Inflammatory macrophage treated with lipopolysaccharide for 1 hour (primary cell): ENCODE results near the gene DKK3.

Experiments
- DNase-seq, 2 donors: peaks; one replicate each; pipeline ENCODE4 v3.0.0-alpha.2; 2020 to 2022

DKK3 gene

DNA sequence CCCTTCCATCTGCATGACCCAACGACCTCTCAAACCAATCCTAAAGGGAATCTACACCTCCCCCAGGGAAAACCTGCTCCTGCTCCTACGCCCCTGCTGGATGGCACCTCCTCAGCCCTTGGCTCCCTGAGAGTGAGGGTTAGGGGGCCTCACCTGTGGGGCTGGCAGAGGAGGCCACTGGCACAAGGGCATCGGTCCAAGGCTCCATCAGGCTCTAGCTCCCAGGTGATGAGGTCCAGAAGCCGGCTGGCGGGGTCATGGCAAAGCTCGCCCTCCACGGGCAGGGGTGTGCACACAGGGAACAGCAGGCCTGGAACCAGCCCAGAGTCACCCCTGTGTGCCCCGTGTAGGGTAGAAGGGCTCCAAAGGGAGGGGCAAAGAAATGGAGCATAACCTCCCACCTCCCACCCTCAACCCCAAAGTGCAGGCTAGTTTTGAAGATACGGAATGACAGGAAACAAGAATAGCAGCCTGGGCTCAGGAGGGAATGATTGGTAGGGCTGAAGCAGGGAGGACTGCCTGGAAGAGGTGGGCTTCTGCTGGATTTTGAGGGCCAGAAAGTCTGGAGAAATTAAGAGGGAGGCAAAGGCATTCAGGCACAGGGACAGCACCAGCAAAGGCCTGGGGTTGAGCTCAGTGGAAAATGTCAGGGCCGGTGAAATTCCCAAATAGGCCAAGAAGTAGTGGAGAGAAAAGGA lies 42.6 kb downstream of the DKK3 start:
- DNase-seq, result no peak

- DNase-seq, result no peak
Observed at GRCh38 chr11:11965192-11965591, 43.2 kb downstream of the DKK3 start.

- no peak for DNase-seq
Observed at GRCh38 chr11:11964774-11965150, 43.7 kb downstream of the DKK3 start.

- DNase-seq, result no peak
Observed at GRCh38 chr11:11963842-11964773, 44.3 kb downstream of the DKK3 start.

DNA sequence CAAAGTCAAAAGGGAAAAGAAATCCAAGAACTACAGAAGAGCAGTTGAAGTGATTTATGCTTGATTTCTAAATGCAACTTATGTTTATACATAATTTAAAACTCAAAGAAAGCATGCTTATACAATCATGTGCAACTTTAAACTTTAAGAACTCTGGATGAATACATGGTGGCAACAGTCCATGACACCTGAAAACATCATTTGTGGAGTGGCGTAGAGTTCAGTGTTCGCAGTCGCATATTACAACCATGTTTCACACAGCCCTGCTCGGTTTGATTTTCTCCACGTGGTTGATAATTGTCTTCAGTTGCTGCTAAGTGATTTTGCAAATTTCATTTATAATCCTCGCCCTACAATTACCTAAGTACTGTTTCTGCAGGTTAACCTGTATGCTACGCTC lies 45.4 kb downstream of the DKK3 start:
- no peak for DNase-seq

- no peak for DNase-seq
Observed at GRCh38 chr11:11961399-11962028, 46.9 kb downstream of the DKK3 start.

DNA sequence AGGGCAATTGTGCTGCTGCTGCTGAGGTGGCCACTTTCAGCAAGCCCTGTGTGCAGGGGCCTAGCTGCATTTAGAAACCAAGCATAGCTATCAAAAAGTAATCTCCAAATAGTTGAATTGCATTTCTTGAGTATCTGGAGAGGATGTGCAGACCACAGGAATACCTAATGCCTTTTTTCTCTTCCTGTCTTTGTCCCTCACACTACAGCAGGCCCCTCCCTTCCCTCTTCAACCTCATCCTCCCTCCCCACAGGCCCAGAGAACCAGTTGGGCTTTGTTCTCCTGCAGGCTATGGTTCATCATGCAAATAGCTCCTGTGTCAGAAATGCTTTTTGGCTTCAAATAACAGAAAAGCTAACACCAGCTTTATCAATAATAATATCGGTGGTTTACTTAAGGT lies 47.7 kb downstream of the DKK3 start:
- DNase-seq, result no peak

- DNase-seq, result no peak
Observed at GRCh38 chr11:11959601-11960000, 48.8 kb downstream of the DKK3 start.

DNA sequence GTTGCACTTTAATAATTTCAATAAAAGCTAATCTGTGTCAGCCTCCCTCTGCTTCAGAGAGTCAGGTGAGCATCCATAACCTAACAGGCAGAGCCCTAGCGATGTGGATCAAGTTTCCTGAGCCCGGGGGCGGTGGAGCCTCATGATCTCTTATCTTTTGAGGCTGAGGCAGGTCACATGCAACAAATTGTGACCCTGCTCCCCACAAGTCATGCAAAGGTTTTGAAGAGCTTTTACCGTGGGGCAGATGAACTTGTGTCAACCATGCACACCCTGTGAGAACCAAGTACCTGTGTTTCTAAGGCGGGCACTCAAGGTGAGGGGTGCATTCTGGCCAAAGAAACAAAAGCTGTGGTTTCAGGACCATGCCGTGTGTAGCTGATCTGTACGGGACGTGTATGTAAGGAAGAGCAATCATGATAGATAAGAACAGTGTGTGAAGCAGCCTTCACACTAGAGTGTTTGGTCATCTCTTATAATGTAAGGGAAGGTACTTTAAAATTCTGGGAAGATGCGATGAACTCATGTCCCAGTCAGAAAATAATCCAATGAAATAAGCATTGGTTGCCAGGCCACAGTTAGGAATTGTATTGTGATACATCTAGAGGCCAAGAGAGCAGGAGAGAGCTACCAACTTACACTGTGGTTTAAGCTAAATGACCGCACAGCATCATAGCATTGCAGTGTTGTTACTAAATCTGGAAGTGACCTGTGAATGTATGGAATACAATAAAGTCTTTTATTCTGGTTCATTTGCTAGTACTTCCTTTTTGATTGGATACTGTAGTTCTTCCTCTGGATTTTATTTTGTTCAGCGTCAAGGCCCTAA lies 49.8 kb downstream of the DKK3 start:
- DNase-seq, result no peak

GRCh38 chr11:11956006-11956405 lies 52.4 kb downstream of the DKK3 start:
- no peak for DNase-seq

- DNase-seq, result no peak
Observed at GRCh38 chr11:11952036-11952435, 56.4 kb downstream of the DKK3 start.

GRCh38 chr11:11949482-11949881 lies 58.9 kb downstream of the DKK3 start:
- no peak for DNase-seq

GRCh38 chr11:11948242-11948947 lies 60.0 kb downstream of the DKK3 start:
- DNase-seq, result no peak

DNA sequence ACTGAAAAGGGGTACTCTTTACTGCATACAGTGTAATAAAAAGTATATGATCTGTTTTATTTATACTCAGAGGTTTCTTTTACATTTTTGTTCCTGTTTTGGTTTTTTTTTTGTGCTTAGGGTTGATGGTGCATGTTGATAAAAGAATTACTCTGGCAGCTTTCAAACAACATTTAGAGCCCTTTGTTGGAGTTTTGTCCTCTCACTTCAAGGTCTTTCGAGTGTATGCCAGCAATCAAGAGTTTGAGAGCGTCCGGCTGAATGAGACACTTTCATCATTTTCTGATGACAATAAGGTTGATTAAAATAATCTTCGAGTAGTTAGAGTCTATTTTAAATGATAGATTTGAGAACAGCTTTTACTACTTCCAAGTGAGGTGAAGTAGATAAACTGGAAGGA lies 60.6 kb downstream of the DKK3 start:
- DNase-seq, result no peak

DNA sequence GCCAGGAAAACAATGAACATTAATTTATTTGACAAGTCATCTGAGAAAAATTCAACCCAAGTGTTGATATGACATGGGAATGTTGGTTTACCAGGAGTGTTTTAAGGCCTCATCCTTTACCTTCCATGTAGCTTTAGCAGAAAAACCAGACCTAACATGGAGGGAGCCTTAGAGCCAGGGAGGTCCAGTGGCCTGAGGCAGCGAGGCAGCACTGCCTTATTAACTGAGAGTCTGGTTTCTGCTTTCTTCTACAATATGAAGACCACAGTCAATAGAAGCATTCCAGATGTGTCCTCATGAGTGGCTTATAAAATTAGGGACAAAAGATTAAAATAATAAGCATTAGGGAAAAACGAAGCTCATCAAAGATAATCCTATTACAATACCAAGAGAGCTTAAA lies 61.5 kb downstream of the DKK3 start:
- no peak for DNase-seq

- DNase-seq, result no peak
Observed at GRCh38 chr11:11946180-11946579, 62.2 kb downstream of the DKK3 start.

- no peak for DNase-seq
Observed at GRCh38 chr11:11944444-11944843, 64.0 kb downstream of the DKK3 start.

DNA sequence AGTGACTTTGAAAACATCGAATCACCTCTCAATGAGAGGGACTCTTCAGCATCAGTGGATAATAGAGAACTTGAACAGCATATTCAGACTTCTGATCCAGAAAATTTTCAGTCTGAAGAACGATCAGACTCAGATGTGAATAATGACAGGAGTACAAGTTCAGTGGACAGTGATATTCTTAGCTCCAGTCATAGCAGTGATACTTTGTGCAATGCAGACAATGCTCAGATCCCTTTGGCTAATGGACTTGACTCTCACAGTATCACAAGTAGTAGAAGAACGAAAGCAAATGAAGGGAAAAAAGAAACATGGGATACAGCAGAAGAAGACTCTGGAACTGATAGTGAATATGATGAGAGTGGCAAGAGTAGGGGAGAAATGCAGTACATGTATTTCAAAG lies 65.8 kb downstream of the DKK3 start:
- no peak for DNase-seq

DNA sequence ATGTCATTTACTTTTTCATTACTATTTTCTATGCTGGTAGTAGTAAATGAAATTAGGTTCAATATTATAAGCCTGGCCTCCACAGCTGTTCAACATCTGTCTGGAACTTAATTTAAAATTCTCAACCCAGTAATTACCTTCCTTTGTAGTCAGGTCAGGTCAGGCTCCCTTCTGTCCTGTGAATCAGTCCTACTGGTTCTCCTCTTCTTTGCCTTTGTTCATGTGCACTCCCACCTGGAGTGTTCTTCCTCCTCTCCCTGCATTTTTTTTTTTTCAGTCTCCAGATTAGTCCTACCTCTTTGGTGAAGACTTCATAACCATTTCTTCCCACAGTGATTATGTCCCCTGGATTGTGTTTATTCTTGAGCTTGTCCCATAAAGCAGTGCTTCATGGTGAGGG lies 67.9 kb downstream of the DKK3 start:
- DNase-seq, result no peak

GRCh38 chr11:11937957-11938356 lies 70.5 kb downstream of the DKK3 start:
- no peak for DNase-seq

DNA sequence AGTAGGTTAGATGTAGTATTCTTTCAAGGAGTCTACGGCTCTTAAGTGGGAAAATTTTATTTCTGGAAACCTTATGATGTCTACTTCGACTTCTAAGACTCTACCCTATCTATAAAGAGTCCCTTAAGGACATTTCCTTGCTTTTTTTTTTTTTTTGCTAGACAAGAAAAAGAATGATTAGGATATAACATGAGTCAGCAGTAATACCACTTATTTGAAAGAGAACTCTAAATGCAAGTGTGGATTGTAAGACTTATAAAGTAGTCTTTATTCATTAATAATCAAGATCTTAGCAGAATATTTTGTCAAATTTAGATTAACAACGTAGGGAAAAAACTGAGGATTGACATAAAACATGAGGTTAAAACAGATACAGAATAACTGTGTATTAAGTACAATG lies 71.0 kb downstream of the DKK3 start:
- DNase-seq, result no peak

DNA sequence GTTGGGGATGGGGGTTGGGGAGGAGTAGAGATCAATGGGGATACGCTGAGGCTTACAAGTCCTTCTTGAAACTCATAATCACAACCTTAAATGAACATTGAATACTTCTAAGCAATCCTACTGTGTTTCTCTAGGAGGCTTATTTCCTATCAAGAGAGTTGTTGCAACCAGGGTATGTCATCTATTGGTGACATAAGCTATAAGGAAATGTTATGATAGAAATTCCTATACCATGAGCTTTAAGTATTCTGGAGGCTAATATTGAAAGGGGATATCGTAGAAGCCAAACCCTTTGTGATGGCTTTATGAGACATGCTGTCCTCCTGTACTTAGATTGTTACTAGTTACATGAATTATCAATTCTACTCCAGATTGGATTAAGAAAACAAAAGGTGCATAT lies 72.9 kb downstream of the DKK3 start:
- DNase-seq, result no peak
